ENCODE measurements around the gene KCND2. TPM values are rescaled to one million over a fixed set of nuclear protein-coding genes. Genes with fewer than 3 reads are reported as not detected.
A peak's percentile ranks its signal among the peaks of the same experiment; 100 is the strongest.

The KCND2 gene
- total and polyA plus RNA-seq, 12 donors, result 0.04 to 0.64 (median 0.16) TPM; not detected in 4

DNA sequence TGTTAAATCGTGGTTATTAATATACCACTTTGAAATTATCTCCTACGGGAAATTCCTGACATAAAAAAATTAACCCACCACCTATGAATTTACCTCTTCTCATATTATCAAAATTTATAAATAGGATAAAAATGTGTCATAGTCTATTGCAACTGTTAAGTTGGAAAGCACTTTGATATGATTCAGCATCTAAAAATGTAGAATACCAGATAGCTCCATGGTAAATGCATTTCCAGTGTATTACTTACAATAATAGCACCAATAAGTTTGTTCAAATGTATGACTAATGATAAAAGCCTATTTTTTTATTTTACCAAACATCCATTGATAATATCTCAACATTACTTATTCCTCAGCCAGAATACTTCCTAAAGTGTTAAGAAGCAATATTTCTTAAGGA, 13.6 kb upstream of the KCND2 start:
- WGBS, 2 donors, result 63 to 71% methylated on average over 2 of the region's 2 CpGs
- no peaks in the 10 kb centered on the region for H3K36me3 ChIP-seq
- no peak overlapping the region for H3K27ac ChIP-seq
- no peak overlapping the region for H3K4me3 ChIP-seq
- ATAC-seq (no peak), DNase-seq (no peak)
- no peaks in the 10 kb centered on the region for H3K4me1 ChIP-seq
- H3K27me3 ChIP-seq, result no peaks in the 10 kb centered on the region
- H3K9me3 ChIP-seq, result peaks cover 0 to 17% (median 0%) of the 10 kb centered on the region in 11 donors
- intact Hi-C loops (cut with DNase I), result no loop called here
- TF ChIP-seq, protein P1, sequence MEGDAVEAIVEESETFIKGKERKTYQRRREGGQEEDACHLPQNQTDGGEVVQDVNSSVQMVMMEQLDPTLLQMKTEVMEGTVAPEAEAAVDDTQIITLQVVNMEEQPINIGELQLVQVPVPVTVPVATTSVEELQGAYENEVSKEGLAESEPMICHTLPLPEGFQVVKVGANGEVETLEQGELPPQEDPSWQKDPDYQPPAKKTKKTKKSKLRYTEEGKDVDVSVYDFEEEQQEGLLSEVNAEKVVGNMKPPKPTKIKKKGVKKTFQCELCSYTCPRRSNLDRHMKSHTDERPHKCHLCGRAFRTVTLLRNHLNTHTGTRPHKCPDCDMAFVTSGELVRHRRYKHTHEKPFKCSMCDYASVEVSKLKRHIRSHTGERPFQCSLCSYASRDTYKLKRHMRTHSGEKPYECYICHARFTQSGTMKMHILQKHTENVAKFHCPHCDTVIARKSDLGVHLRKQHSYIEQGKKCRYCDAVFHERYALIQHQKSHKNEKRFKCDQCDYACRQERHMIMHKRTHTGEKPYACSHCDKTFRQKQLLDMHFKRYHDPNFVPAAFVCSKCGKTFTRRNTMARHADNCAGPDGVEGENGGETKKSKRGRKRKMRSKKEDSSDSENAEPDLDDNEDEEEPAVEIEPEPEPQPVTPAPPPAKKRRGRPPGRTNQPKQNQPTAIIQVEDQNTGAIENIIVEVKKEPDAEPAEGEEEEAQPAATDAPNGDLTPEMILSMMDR (IDR thresholded peaks at IDR 0.05), result no peak

GRCh38 chr7:120260111-120260510, 12.9 kb upstream of the KCND2 start:
- 56 to 61% methylated on average over 1 of the region's 1 CpG for WGBS, 2 donors
- intact Hi-C loops (cut with DNase I), result no loop called here
- H3K36me3 ChIP-seq, result no peaks in the 10 kb centered on the region

DNA sequence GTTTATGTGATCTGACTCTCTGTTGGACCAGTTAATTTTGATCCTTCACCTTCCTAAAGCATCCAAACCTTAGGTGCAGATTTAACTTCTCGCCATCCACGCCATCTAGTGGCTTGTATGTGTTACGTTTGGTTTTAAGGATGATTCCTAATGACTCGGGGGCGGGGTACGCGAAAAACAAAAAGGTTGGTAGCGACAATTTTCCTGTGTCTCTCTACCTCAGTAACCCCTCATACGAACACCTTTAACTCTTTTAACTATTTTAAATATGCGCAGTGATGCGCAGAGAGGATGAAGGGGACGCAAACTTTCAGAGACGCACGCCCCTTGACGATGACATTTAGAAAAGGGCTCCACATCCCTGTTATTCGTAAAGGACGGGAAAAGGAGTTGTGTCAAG, 714 bp upstream of the KCND2 start:
- H3K4me3 ChIP-seq, result peak overlapping the region in 9 of 10 donors; percentile 23 to 53 (median 49)
- DNase-seq, result no peak
- TF ChIP-seq, protein P1 (IDR thresholded peaks at IDR 0.05), result peak in 8 of 9 donors; percentile 26 to 70 (median 62)
- H3K9me3 ChIP-seq, result peaks cover 0 to 9% (median 0%) of the 10 kb centered on the region in 11 donors
- H3K27ac ChIP-seq, result no peak overlapping the region
- intact Hi-C loops (cut with DNase I), result loop anchor here (2.0 to 10.0 kb wide), 3 partner anchors 335 to 1007 kb away; no protein-coding TSS in a partner anchor
- no peaks in the 10 kb centered on the region for H3K36me3 ChIP-seq
- WGBS, 2 donors, result 1% methylated on average over 17 of the region's 17 CpGs
- ATAC-seq, result peak in 3 of 8 donors; percentile 20 to 42 (median 35)
- H3K4me1 ChIP-seq, result peaks cover 0 to 9% (median 6%) of the 10 kb centered on the region in 9 donors
- H3K27me3 ChIP-seq, result peaks cover 0 to 44% (median 21%) of the 10 kb centered on the region in 7 donors

More at GRCh38 chr7:120260111-120260510, 12.9 kb upstream of the KCND2 start:
- TF ChIP-seq, protein P1 (IDR thresholded peaks at IDR 0.05), result no peak
- no peak for DNase-seq
- H3K9me3 ChIP-seq, result peaks cover 0 to 17% (median 0%) of the 10 kb centered on the region in 11 donors
- no peak overlapping the region for H3K27ac ChIP-seq
- no peak for ATAC-seq
- H3K27me3 ChIP-seq, result no peaks in the 10 kb centered on the region
- no peaks in the 10 kb centered on the region for H3K4me1 ChIP-seq
- no peak overlapping the region for H3K4me3 ChIP-seq

GRCh38 chr7:120273476-120273975, 551 bp downstream of the KCND2 start:
- TF ChIP-seq, protein P1 (IDR thresholded peaks at IDR 0.05), result no peak
- H3K4me3 ChIP-seq, result peak overlapping the region; percentile 14 to 53 (median 47)
- DNase-seq (no peak), ATAC-seq (no peak)
- peaks cover 0 to 44% (median 21%) of the 10 kb centered on the region in 7 donors for H3K27me3 ChIP-seq
- peaks cover 0 to 9% (median 0%) of the 10 kb centered on the region in 11 donors for H3K9me3 ChIP-seq
- intact Hi-C loops (cut with DNase I), result loop anchor here (2.0 to 10.0 kb wide), 3 partner anchors 336 to 1009 kb away; no protein-coding TSS in a partner anchor
- H3K36me3 ChIP-seq, result no peaks in the 10 kb centered on the region
- H3K27ac ChIP-seq, result no peak overlapping the region
- WGBS, 2 donors, result 0 to 1% methylated on average over 38 of the region's 38 CpGs
- H3K4me1 ChIP-seq, result peaks cover 0 to 9% (median 6%) of the 10 kb centered on the region in 9 donors

Data from heart right ventricle (tissue), 16 donors.